Measurements from ENCODE around the gene MBNL2. TPM values are rescaled to one million over a fixed set of nuclear protein-coding genes. Genes with fewer than 3 reads are reported as not detected.

The MBNL2 gene
- total RNA-seq, 1 donor from 2014 or later, result 71.8 TPM

DNA sequence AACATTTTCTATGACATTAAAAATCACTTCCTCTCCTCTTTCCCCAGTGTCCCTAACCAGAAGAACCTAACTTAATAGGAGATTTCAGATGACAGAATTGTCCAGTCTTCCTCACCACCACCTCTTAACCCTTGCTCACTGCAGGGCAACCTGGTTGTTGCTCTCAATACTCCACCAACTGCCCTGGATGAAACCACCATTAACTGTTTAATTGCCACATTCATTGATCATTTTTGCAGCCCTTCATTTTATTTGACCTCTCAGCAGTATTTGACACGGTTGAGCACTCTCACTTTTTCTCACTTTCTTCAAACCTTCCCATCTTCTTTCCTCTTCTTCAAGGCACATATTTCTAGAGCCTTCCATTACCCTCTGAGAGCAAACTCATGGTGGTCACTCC, 84.0 kb downstream of the MBNL2 start:
- DNase-seq (ENCODE audit: low spot score in 2 of 2, unreplicated experiment in 2 of 2), result no peak
- Mint-ChIP-seq H3K9me3 (peaks cover 7% of the 10 kb centered on the region), H3K27me3 (ENCODE audit: low read depth) (no peaks in the 10 kb centered on the region), H3K4me3 (no peak overlapping the region), H3K4me1 (peaks cover 30% of the 10 kb centered on the region), H3K36me3 (peaks cover 12% of the 10 kb centered on the region), H3K27ac (no peak overlapping the region)
- TF ChIP-seq, protein P1, sequence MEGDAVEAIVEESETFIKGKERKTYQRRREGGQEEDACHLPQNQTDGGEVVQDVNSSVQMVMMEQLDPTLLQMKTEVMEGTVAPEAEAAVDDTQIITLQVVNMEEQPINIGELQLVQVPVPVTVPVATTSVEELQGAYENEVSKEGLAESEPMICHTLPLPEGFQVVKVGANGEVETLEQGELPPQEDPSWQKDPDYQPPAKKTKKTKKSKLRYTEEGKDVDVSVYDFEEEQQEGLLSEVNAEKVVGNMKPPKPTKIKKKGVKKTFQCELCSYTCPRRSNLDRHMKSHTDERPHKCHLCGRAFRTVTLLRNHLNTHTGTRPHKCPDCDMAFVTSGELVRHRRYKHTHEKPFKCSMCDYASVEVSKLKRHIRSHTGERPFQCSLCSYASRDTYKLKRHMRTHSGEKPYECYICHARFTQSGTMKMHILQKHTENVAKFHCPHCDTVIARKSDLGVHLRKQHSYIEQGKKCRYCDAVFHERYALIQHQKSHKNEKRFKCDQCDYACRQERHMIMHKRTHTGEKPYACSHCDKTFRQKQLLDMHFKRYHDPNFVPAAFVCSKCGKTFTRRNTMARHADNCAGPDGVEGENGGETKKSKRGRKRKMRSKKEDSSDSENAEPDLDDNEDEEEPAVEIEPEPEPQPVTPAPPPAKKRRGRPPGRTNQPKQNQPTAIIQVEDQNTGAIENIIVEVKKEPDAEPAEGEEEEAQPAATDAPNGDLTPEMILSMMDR (IDR thresholded peaks at IDR 0.05; ENCODE audit: unreplicated experiment), result no peak

DNA sequence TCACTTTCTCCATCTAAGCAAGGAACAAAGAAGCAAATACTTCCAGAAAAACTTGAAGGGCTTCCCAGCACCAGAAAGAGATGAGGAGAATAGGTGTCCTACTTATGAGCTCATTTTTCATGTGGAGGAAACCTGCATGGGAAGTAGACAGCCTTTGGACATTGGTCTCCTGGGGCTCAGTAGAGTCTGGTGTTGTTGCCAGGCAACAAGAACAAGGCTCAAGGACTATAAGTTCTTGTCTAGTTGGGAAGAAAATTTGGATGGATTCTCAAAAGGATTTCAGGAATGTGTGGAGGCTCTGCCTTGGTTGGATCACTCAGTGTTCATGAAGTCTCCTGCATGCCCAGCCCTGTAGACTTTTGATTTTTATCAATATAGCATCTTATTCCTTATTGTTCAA, 84.5 kb downstream of the MBNL2 start:
- DNase-seq (ENCODE audit: low spot score in 2 of 2, unreplicated experiment in 2 of 2), result no peak
- no peak overlapping the region for H3K27ac Mint-ChIP-seq
- H3K36me3 Mint-ChIP-seq, result peaks cover 12% of the 10 kb centered on the region
- H3K27me3 Mint-ChIP-seq (ENCODE audit: low read depth), result no peaks in the 10 kb centered on the region
- peaks cover 30% of the 10 kb centered on the region for H3K4me1 Mint-ChIP-seq
- TF ChIP-seq, protein P1 (IDR thresholded peaks at IDR 0.05; ENCODE audit: unreplicated experiment), result no peak
- H3K4me3 Mint-ChIP-seq, result no peak overlapping the region
- peaks cover 7% of the 10 kb centered on the region for H3K9me3 Mint-ChIP-seq

DNA sequence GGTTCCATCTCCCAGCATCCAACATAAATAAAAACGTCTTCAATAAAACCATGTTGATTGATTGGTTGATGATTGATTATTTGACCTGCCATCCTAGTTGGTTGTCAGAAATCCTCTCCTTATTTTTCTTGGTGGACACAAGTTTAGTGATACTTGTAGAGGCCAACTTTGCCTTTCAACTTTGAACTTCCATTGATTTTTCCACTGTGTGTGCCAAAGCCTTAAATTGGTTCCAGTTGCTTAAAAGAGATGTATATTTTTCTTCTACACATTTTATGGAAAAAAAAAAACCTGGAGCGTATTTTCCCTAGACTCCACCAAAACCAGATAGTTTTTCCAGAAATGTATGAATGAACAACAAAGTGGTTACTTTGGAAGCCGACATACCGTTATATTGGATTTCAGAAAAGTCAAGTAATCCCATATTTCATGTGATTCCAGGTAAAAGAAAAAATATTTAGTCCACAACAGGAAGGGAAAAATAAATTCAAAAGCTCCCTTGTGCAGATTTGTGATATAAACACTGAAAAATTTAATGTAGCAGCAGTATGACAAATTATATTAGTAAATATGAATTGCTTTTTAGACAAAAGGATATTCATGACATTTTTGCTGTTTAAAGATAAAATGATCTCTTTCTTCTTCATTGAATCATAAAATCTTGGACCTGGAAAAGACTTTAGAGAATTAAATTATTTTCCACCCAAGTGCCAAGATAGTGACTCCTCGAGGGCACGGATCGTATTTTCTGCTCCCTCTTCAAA, 85.2 kb downstream of the MBNL2 start:
- Mint-ChIP-seq H3K9me3 (peaks cover 7% of the 10 kb centered on the region), H3K27me3 (ENCODE audit: low read depth) (no peaks in the 10 kb centered on the region), H3K36me3 (peaks cover 12% of the 10 kb centered on the region), H3K4me3 (no peak overlapping the region), H3K27ac (peak overlapping the region; percentile 44), H3K4me1 (peaks cover 34% of the 10 kb centered on the region)
- TF ChIP-seq, protein P1 (IDR thresholded peaks at IDR 0.05; ENCODE audit: unreplicated experiment), result no peak
- no peak for DNase-seq (ENCODE audit: low spot score in 2 of 2, unreplicated experiment in 2 of 2)

DNA sequence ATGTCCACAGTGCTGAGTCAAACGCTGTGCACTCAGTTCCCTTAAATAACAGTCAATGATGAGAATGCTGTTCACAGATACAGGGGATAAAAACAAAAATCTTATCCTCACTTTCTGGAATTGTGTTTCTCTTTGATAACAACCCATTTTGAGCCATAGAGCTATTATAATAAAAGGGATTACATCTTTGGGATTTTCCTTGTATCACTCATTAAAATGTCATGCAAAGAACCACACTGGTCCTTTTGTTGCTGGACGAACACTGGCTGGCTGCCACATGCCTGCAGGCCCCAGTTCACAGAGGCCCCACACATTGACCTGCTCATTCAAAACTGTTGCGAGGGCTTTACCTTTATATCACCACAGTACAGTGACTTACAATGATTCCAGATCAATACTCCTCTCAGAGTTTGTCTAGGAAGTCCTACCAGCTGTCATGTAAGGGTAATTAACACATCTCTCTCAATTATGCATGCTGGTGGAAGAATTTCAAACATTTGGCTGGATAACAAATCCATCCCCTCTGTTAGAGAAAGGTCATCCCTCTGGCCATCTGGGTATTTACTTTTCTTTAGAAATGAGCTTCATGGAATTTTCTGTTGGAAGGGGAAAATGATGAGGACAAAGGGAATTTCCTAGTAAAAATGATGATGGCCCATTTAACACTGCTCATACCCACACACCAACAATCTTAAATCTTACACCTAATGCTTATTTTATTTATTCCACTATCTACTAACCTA, 85.9 kb downstream of the MBNL2 start:
- TF ChIP-seq, protein P1 (IDR thresholded peaks at IDR 0.05; ENCODE audit: unreplicated experiment), result no peak
- peaks cover 34% of the 10 kb centered on the region for H3K4me1 Mint-ChIP-seq
- no peak for DNase-seq (ENCODE audit: low spot score in 2 of 2, unreplicated experiment in 2 of 2)
- H3K27me3 Mint-ChIP-seq (ENCODE audit: low read depth), result no peaks in the 10 kb centered on the region
- H3K36me3 Mint-ChIP-seq, result peaks cover 12% of the 10 kb centered on the region
- peak overlapping the region; percentile 44 for H3K27ac Mint-ChIP-seq
- no peak overlapping the region for H3K4me3 Mint-ChIP-seq
- peaks cover 7% of the 10 kb centered on the region for H3K9me3 Mint-ChIP-seq

DNA sequence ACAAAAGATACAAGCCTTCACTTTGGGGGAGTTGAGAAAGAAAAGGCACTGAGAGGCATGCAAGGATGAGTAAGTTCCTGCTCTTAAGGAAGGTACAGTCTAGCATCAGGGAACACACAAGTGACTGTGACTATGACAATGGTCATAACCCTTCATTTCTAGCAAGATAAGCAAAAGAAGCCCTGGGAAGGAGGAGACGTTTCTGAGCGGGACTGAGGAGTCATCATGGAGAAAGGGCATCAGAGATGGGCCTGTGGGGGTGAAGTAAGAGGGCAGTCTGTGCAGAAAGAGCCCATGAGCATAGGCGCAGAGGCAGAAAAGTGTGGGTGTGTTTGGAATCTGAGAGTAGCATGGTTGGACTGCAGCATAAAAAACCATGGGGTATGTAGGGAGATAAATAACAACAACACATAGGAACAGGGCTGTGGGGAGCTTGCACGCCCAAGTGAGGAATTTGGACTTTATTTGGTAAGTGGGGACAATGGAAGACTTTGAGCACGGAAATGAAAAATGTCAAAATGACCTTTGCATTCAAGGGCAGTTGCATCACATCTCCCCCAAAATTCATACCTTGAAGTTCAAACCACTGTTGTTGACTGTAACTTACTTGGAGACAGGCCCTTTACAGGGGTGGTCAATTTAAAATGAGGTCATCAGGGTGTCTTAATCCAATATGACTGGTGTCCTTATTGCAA, 86.7 kb downstream of the MBNL2 start:
- peak overlapping the region; percentile 44 for H3K27ac Mint-ChIP-seq
- no peak for DNase-seq (ENCODE audit: low spot score in 2 of 2, unreplicated experiment in 2 of 2)
- H3K36me3 Mint-ChIP-seq, result peaks cover 12% of the 10 kb centered on the region
- H3K27me3 Mint-ChIP-seq (ENCODE audit: low read depth), result no peaks in the 10 kb centered on the region
- peaks cover 7% of the 10 kb centered on the region for H3K9me3 Mint-ChIP-seq
- H3K4me1 Mint-ChIP-seq, result peaks cover 34% of the 10 kb centered on the region
- no peak overlapping the region for H3K4me3 Mint-ChIP-seq
- TF ChIP-seq, protein P1 (IDR thresholded peaks at IDR 0.05; ENCODE audit: unreplicated experiment), result no peak

Measured in mesothelial cell of epicardium (in vitro differentiated cells).